H7 (cell line): ENCODE results near the gene KLHL35. TPM values are rescaled to one million over a fixed set of nuclear protein-coding genes. Genes with fewer than 3 reads are reported as not detected.

ENCODE experiments used
- DNase-seq: peaks from one replicate; pipeline ENCODE4 v3.0.0; 2012
- H3K27me3 ChIP-seq: 2 replicates; pipeline ENCODE4 v1.6.0; 2011; ENCODE audit warnings: mild to moderate bottlenecking, low read length; ENCODE audit not compliant: control insufficient read depth, insufficient read depth
- H3K36me3 ChIP-seq: replicated peaks from 2 replicates; pipeline ENCODE4 v1.5.1; 2011; ENCODE audit warnings: low read length; ENCODE audit not compliant: control insufficient read depth, insufficient read depth
- H3K4me3 ChIP-seq: 2 replicates; pipeline ENCODE4 v1.5.1; 2011; ENCODE audit warnings: low read depth, mild to moderate bottlenecking, control low read depth, low read length, moderate library complexity; ENCODE audit not compliant: insufficient read depth
- total RNA-seq: library from RNA; depleted of rRNA; stranded (reverse); fragments of >200 nt; shearing (Covaris generic); gene quantifications from 2 replicates; pipeline ENCODE4 v1.2.3, GENCODE V29; 2014

Gene KLHL35
- total RNA-seq, 1 experiment from 2014 or later: 1.2 TPM

DNA sequence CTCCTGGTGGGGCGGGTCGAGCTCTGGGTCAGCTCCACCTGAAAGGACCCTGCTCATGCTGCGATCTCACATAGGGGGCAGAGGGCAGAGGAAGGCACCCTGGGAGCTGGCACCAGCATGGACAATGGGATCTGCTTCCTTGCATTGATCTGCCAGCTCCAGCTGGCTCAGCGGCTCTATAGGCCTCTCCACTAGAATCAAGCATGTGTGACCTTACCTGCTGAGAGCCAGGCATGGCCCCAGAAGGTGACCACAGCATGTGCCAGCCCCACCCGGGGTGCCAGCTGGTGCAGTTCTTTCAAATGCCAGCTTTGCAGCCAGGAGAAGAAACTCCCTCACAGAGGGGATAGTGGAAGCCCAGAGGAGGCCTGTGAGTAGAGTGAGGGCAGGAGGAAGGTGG lies 22.0 kb upstream of the KLHL35 start:
- Histone ChIP-seq H3K36me3 (no peaks in the 10 kb centered on the region), H3K4me3 (no peak overlapping the region), H3K27me3 (no peaks in the 10 kb centered on the region)
- DNase-seq: no peak

DNA sequence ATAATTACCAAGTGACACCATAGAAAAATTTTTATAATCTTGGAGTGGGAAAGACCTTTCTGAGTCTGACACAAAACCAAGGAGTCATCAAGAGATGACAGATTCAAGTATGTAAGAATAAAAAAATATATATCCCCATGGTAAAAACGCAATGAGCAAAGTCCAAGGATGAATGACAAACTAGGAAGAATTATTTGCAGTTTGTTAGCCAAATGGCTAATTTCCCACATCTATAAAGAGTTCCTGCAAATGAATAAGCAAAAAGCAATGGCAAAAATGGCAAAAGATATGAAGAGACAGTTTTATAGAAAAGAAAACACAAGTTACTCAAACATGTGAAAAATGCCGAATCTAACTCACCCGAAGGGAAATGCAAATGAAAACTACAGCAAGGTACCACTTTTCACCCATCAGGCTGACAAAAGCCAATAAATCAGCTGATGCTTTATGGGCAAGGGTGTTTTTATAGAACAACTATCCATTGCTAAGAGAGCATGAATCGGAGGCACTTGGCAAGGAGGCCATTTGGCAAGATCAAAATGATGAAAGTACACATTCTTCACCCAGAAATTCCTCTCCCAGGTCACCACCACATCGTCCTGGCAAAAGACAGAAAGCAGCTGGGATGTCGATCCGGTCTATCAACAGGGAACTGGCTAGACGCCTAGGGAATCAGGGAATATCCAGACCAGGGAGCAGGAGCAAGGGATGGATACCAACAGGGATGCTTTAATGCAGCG lies 21.1 kb upstream of the KLHL35 start:
- DNase-seq: no peak
- no peaks in the 10 kb centered on the region for H3K27me3 ChIP-seq
- no peaks in the 10 kb centered on the region for H3K36me3 ChIP-seq
- no peak overlapping the region for H3K4me3 ChIP-seq

DNA sequence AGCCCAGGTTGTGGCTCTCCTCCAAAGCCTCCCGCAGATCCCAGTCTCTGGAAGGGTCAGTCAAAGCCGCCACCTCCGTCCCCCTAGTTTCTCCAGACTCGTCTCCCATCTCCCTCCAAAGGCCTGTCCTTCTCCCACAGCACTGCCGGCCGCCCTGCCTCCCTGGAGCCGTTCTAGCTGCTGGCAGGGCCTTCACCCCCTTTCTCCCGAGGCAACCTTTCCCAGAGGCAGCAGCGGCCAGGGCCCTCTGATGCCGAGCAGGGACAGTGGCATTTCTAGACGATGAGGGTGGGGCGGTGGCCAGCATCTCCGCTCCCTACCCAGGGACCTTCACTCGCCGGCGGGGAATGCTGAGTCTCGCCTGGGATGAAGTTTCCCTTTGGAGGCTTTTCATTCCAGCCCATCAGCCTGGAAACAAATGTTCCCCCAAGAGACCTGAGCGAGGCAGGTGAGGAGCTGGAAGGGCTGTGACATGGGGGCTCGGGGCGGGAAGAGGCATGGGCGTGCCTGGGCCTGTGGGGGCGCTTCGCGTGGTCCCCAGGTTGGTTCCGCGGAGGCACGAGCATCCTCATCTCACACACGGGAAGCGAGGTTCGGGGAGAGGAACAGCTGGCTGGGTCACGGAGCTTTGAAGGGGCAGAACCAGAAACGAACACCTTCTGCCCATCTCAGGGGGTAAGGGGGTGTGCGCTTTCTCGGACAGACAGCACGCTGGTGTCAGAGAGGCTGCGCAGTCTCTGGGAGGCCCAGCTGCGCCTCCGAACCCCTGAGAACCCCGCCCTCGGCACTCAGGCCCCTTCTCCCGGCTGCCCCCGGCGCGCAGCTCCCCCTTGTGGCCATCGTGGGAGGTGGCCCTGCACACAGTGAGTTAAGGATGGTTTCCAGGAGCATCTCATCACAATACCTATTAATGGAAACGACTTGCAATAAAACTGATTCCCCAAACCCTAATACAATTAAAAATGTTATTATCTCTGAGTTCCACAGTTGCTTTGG lies 18.1 kb upstream of the KLHL35 start:
- Histone ChIP-seq H3K36me3 (no peaks in the 10 kb centered on the region), H3K27me3 (no peaks in the 10 kb centered on the region), H3K4me3 (no peak overlapping the region)
- peak; percentile 97 for DNase-seq

DNA sequence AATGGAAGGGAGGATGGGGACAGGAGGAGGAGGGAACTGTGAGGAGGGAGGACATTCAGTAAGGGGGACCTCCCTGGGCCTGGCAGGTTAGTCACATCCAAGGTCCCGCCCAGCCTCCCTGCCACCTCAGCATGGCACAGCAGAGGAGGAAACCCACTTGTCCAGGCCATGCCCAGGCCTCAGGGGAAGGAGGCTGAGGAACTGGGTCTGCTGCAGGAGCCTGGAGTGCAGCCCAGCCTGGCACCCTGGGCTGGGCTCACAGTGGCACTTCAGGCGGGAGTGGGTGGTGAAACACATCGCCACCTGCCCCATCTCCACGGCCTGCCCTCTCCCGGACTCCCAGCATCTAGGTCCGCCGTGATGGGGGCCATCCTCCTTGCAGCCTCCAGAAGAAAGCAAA lies 17.2 kb upstream of the KLHL35 start:
- Histone ChIP-seq H3K36me3 (no peaks in the 10 kb centered on the region), H3K27me3 (no peaks in the 10 kb centered on the region), H3K4me3 (no peak overlapping the region)
- no peak for DNase-seq

DNA sequence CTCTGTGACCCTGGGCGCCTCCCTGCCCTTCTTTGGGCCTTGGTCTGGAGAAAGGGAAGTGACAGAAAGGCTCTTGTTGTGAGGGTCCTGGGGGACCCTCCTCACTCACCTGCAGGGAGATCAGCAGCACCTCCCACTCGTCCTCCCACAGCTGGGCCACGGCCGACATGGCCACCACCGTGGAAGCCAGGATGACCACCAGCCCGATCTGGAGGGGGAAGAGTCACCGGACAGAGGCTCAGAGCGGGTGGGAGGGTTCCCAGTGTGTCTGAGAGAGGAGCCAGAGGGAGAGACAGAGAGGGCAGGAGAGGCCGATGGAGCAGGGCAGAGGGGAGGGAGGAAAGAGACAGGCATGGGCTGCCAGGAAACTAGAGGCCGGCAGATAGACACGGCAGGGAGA lies 16.8 kb upstream of the KLHL35 start:
- no peak overlapping the region for H3K4me3 ChIP-seq
- H3K36me3 ChIP-seq: no peaks in the 10 kb centered on the region
- H3K27me3 ChIP-seq: no peaks in the 10 kb centered on the region
- no peak for DNase-seq

DNA sequence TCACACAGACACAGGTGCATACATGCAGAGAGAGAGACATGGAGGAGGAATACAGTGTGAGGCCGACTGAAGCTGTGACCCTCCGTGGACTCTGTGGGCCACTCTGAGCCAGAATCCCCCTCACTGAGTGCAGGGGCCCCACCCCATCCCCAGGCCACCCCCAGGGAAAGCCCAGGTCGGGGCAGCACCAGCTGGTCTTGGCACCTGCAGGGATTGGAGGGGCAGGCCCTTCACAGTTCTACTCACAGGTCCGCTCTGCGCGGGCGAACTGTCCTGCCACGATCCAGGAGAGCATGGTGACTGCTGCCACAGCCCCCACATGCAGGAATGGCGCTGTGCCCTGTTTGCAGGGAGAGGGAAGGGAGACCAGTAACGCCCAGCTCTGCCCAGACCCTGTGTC lies 16.3 kb upstream of the KLHL35 start:
- Histone ChIP-seq H3K4me3 (no peak overlapping the region), H3K27me3 (no peaks in the 10 kb centered on the region), H3K36me3 (no peaks in the 10 kb centered on the region)
- no peak for DNase-seq

DNA sequence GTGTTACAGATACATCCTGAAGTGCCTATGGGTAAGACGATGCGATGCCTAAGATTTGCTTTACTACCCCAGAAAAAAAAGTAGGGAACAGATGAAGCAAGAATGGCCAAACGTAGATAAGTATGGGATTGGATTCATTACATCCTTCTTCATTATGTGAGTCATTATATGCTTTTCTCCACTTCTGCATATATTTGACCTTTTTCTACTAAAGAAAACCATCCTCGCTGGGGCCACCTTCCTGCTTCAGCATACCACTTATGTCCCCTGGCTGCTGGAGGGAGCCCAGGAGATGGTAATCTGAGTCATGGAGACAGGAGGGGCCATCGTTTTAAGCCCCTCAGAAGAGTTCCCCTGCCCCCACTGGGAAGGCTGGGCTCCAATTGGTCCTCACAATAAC lies 14.4 kb upstream of the KLHL35 start:
- no peaks in the 10 kb centered on the region for H3K27me3 ChIP-seq
- no peak overlapping the region for H3K4me3 ChIP-seq
- no peak for DNase-seq
- no peaks in the 10 kb centered on the region for H3K36me3 ChIP-seq

DNA sequence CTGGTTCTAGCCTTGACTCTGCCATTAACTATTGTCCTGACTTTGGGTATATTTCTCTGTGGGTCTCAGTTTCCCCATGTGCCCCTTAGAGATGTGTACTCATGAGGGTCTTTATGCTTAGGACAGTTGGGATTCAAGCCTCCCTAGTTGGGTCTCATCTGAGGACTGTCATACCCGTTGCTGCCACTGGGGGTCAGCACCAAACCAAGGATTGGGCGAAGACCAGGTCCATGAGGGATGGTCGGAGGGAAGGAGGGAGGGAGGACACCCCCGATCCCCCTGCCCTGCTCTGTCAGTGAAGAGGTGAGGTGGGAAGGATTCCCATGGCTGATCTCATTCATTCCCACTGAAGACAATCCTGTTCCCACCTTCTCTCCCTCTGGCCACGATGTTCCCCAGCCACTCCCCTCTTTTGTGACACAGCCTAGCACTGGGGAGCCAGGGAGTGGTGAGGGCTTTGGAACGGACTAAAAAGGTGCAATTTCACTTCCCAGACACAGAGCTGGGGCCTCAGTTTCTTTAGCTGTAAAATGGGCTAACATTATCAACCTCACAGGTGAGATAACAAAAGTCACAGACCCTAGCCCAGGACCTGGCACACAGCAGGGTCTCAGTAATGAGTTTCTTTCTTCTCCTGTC lies 12.4 kb upstream of the KLHL35 start:
- Histone ChIP-seq H3K4me3 (no peak overlapping the region), H3K27me3 (no peaks in the 10 kb centered on the region), H3K36me3 (no peaks in the 10 kb centered on the region)
- peak; percentile 96 for DNase-seq

DNA sequence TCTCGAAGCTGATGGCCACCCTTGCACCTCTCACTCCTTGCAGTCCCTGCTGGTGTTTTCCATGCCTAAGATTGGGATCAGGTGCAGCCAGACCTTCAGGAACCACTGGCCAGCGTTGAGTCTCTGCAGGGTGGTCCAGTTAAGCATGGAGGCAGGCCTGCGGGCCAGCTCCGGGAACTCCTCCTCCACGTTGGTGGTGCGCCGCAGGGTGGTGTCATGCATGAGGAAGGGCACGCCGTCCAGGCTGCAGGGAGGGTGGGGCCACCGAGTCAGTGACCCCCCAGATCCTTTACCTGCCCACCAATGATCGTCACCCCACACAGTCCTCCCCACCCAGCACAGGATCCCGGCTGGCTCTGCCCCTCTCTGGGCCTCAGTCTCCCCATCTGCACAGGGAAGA lies 10.0 kb upstream of the KLHL35 start:
- no peak overlapping the region for H3K4me3 ChIP-seq
- H3K36me3 ChIP-seq: no peaks in the 10 kb centered on the region
- H3K27me3 ChIP-seq: no peaks in the 10 kb centered on the region
- no peak for DNase-seq

DNA sequence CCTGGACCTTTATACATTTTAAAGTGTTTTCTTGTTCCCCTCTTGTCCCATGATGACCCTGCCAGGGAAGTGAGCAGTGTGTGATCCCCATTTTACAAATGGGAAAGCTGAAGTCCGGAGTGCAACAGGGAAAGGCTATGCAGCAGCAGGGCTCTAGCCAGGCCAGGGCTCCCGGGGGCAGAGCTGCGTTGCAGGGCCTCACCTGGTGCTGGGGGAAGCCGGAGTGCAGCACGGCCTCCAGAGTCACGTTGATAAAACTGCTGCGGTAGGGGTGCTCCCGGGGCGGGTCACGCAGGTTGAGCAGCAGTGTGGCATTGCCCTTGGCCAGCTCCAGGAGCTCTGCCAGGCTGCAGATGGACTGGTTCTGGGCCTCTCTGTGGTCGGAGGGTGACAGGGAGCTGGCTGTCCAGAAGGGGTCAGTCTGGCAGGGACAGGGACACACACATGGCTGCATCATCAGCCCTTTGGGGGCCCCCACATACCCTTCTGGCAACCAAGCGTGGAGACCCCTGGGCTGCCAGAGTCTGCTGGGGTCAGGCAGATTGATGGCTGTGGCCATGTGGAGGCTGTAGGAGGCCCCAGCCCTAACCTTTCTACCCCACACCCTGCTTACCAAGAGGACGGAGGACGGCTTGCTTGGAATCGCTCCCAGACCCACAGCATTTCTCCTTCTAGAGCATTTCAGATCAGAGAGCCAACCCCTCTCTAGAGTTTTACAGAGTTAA lies 9.3 kb upstream of the KLHL35 start:
- no peak for DNase-seq
- Histone ChIP-seq H3K27me3 (no peaks in the 10 kb centered on the region), H3K36me3 (no peaks in the 10 kb centered on the region), H3K4me3 (no peak overlapping the region)

DNA sequence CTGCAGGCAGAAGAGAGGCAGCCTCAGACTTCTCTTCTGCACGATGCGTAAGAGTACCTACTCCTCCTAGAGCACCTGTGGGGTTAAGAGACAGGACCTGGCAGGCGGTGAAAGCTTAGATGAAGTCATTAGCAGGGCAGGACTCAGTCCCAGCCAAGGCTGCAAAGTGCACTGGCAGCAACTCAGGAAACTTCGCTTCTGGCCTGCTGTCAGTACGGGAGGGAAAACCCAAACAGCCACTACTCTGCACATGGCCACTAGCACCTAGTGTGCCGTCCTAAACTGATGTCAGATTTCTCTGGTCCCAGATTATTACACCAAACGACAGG lies 8.8 kb upstream of the KLHL35 start:
- no peak overlapping the region for H3K4me3 ChIP-seq
- H3K27me3 ChIP-seq: no peaks in the 10 kb centered on the region
- DNase-seq: no peak
- no peaks in the 10 kb centered on the region for H3K36me3 ChIP-seq

DNA sequence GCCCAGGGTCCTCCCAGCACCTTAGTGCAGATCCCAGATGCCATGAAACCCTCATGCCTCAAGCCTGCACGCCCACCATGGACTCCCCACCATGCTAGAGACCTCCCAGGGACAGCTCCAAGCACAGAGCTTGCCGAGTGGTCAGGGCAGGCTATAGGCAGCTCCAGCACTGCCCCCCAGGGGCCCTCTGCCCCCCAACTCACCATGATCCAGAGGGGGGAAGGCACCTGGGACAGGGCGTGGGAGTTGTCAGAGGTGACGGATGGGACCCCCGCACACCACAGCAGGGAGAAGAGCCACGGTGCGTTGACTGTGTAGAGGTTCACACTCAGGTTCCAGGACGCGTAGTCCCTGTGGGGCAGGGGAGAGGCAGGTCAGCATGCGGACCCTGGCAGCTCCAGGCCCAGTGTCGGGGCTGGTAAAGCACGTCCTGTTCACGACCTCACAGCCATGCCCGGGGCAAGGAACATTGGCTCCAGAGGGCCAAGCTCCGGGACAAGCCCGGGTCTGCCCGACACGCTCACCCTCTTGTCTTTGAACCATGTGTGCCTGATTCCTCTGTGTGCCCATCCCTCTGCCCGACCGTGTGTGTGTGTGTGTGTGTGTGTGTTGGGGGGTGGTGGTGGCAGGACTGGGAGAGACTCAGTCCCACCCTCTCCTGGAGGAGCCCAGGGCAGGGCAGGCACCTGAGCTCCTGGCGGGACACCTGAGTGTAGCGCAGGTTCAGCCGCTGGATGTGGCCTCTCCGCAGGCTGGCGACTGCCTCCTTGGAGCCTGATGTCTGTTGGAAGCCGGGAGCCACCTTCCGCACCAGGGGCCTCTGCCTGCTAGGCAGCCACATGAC lies 8.2 kb upstream of the KLHL35 start:
- H3K36me3 ChIP-seq: no peaks in the 10 kb centered on the region
- no peak overlapping the region for H3K4me3 ChIP-seq
- no peak for DNase-seq
- H3K27me3 ChIP-seq: no peaks in the 10 kb centered on the region

DNA sequence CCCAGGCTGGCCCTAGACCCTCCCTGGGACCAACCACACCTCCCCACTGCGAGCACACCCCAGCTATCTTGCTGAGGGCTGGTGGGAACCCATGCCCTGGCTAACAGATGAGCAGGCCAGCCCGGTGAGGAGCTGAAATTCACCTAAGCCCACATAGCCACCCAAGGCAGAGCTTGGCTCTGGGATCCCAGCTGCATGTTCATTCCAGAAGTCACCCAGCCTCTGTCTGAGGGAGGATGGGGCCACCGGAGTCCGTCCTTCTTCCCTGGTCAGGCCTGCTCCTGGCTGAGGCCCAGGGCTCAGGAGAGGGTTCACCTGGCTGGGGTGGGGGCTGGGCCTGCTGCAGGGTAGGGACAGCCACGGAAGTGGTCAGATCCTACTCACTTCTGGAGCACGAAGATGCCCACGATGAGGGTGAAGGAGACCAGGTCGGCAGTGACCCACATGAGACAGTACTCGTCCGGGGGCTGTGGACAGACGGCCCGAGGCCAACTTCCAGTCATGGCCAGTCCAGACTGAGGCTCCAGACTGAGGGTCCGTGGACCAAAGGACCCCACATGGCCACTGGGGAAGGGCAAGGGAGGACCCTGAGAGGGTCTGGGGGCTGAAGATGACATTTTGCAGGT lies 6.6 kb upstream of the KLHL35 start:
- no peaks in the 10 kb centered on the region for H3K27me3 ChIP-seq
- H3K36me3 ChIP-seq: no peaks in the 10 kb centered on the region
- no peak for DNase-seq
- no peak overlapping the region for H3K4me3 ChIP-seq
